K562 (cell line): ENCODE data around the gene ZNF334.

Experiments
- FOSL1 ChIP-seq: fragments of 200-800 bp; sonication (Bioruptor generic); conservative IDR thresholded peaks from 2 replicates; pipeline ENCODE4 v1.6.1; 2016; ENCODE audit warnings: missing genetic modification characterization, missing compliant biosample characterization
- FOXP1 ChIP-seq: sonication (generic); formaldehyde crosslinking; IDR thresholded peaks from 2 replicates; pipeline ENCODE4 v1.8.0; 2022; ENCODE audit warnings: mild to moderate bottlenecking, missing genetic modification reagents
- POLR2A ChIP-seq: fragments of 450-650 bp; conservative IDR thresholded peaks from 2 replicates; pipeline ENCODE4 v1.6.1; 2016
- POLR2AphosphoS5 ChIP-seq: IDR thresholded peaks from 2 replicates; pipeline ENCODE4 v1.6.1; 2011; ENCODE audit warnings: mild to moderate bottlenecking, low read depth, low read length, moderate library complexity; ENCODE audit not compliant: control insufficient read depth, insufficient read depth
- PTBP1 ChIP-seq: fragments of 200-400 bp; formaldehyde crosslinking; IDR thresholded peaks from 2 replicates; pipeline ENCODE4 v1.6.1; 2017; ENCODE audit warnings: low read depth, low read length
- RCOR1 ChIP-seq, 2 experiments: IDR thresholded peaks; 2 replicates each; pipeline ENCODE4 v1.6.1; 2012; ENCODE audit warnings: low read depth in 2 of 2, low read length in 2 of 2, borderline replicate concordance in 1 of 2, improper control_type of control experiment in 1 of 2
- ZNF644 ChIP-seq: fragments of 200-800 bp; sonication (Bioruptor generic); IDR thresholded peaks from 2 replicates; pipeline ENCODE4 v1.6.1; 2016; ENCODE audit warnings: low read depth, missing genetic modification characterization, missing compliant biosample characterization

DNA sequence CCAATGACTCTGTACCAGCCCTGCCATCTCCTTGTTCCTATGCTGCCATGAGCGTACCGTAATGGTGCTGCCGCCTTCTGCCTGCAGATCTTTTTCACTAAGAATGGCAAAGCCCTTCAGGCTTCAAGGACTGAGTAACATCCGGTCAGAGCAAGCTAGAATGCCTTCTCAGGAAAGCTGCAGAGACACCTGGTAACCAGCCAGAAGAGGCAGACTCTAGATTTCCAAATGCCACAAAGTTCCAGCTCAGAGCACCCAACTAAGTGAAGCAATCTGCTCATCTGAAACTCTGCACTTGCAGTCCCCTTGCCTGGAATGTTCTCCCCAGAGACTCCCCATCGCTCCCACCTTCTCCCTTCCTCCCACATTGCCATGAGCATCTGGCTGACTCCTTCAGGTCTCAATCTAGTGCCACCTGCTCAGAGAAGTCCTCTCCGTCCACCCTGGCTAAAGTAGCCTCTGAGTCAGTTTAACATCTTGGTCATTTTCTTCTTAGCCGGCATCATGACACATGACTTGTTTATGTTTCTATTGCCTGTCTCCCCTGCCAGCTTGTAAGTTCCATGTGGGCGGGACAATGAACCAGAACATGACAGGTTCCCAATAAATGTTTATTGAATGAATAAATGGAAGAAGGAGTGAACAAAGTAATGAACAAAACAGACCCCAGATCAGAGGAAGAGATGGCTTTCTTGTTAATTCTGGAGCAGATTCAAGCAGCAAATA, 44.0 kb upstream of the ZNF334 start:
- TF ChIP-seq ZNF644 (tag) (no peak), POLR2A (no peak), POLR2AphosphoS5 (no peak), PTBP1 (no peak), FOSL1 (tag) (no peak), FOXP1 (no peak), RCOR1 (IDR thresholded peaks at IDR 0.05; ENCODE audit: borderline replicate concordance in 1 of 2, low read depth in 2 of 2, low read length in 2 of 2) (no peak)
